ENCODE results near the gene TMEM212. TPM values are rescaled to one million over a fixed set of nuclear protein-coding genes. Genes with fewer than 3 reads are reported as not detected.

The TMEM212 gene
- total RNA-seq, 4 donors from 2014 or later = not detected

- no peaks in the 10 kb centered on the region for H3K9me3 ChIP-seq
- peak overlapping the region in 1 of 4 donors; percentile 57 for H3K27ac ChIP-seq
- H3K36me3 ChIP-seq = no peaks in the 10 kb centered on the region
- H3K4me3 ChIP-seq = no peak overlapping the region
- H3K4me1 ChIP-seq = peaks cover 0 to 7% (median 0%) of the 10 kb centered on the region in 4 donors
- no peaks in the 10 kb centered on the region for H3K27me3 ChIP-seq
- DNase-seq = no peak
- no peak for TF ChIP-seq POLR2A (IDR thresholded peaks at IDR 0.05)
- TF ChIP-seq, protein P1, sequence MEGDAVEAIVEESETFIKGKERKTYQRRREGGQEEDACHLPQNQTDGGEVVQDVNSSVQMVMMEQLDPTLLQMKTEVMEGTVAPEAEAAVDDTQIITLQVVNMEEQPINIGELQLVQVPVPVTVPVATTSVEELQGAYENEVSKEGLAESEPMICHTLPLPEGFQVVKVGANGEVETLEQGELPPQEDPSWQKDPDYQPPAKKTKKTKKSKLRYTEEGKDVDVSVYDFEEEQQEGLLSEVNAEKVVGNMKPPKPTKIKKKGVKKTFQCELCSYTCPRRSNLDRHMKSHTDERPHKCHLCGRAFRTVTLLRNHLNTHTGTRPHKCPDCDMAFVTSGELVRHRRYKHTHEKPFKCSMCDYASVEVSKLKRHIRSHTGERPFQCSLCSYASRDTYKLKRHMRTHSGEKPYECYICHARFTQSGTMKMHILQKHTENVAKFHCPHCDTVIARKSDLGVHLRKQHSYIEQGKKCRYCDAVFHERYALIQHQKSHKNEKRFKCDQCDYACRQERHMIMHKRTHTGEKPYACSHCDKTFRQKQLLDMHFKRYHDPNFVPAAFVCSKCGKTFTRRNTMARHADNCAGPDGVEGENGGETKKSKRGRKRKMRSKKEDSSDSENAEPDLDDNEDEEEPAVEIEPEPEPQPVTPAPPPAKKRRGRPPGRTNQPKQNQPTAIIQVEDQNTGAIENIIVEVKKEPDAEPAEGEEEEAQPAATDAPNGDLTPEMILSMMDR (IDR thresholded peaks at IDR 0.05) = no peak
Measured at GRCh38 chr3:171840811-171841619, 2.1 kb upstream of the TMEM212 start.

DNA sequence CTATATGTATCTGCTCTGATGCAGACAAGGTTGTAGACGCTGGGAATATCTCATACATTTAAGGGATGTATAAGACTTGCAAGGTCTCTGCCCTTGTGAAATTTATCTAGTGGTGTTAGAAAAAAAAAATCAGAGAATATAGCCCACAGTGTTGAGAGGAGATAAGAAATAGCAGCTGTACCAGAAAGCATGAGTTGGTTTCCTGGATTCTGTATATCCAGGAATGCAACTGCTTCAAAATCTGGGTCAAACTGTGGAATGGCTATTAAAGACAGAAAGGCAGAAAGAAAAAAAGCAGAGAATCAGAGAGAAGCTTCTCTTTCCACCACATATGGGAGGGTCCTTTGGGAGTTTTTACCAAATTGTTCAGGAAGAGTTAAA lies 1.5 kb upstream of the TMEM212 start:
- H3K27ac ChIP-seq = peak overlapping the region in 1 of 4 donors; percentile 57
- H3K9me3 ChIP-seq = no peaks in the 10 kb centered on the region
- no peaks in the 10 kb centered on the region for H3K27me3 ChIP-seq
- no peak overlapping the region for H3K4me3 ChIP-seq
- peaks cover 0 to 7% (median 0%) of the 10 kb centered on the region in 4 donors for H3K4me1 ChIP-seq
- H3K36me3 ChIP-seq = no peaks in the 10 kb centered on the region
- DNase-seq = no peak
- TF ChIP-seq, protein P1 (IDR thresholded peaks at IDR 0.05) = no peak
- TF ChIP-seq POLR2A (IDR thresholded peaks at IDR 0.05) = no peak

GRCh38 chr3:171844873-171845272 lies 1.7 kb downstream of the TMEM212 start:
- Histone ChIP-seq H3K4me1 (no peaks in the 10 kb centered on the region), H3K4me3 (no peak overlapping the region), H3K9me3 (no peaks in the 10 kb centered on the region), H3K27ac (no peak overlapping the region), H3K27me3 (no peaks in the 10 kb centered on the region), H3K36me3 (no peaks in the 10 kb centered on the region)
- no peak for DNase-seq
- TF ChIP-seq POLR2A (IDR thresholded peaks at IDR 0.05) = no peak
- TF ChIP-seq, protein P1 (IDR thresholded peaks at IDR 0.05) = no peak

DNA sequence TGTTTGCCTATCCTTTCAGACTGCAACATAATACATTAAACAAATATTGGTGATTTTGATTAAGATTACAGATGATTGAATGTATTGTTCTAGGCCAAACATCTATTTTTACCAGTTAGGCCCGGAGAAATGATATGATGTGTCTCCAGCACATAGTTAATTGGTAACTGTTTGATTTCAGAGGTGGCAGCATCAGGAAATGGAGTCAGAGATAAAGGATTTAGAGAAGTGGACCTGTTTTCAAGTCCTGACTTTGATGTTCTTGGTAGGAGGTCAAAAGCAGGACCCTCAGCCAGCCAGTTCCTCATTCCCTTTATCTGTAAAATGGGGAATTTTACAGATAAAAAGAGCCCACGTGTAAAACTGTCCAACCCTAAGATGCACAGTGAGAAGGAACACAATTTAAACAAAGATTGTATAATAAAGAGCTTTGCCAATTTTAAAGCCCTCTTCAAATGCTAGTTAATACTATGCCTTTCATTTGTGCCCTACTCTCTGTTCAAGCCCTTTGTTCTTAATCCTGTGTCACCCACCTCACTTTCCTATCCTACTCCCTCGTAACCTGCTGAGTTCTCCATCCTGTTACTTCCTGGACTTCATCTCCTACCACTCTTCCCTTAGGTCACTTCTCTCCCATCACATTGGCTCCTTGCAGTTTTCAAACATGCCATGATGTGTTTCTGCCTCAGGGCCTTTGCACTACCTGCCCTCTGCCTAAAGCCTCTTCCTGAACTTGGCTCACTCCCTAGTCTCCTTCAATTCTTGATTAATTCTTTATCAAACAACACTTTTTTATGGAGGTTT lies 2.5 kb downstream of the TMEM212 start:
- Histone ChIP-seq H3K4me1 (no peaks in the 10 kb centered on the region), H3K27ac (no peak overlapping the region), H3K27me3 (no peaks in the 10 kb centered on the region), H3K36me3 (no peaks in the 10 kb centered on the region), H3K4me3 (no peak overlapping the region), H3K9me3 (no peaks in the 10 kb centered on the region)
- TF ChIP-seq POLR2A (IDR thresholded peaks at IDR 0.05) = no peak
- TF ChIP-seq, protein P1 (IDR thresholded peaks at IDR 0.05) = no peak
- no peak for DNase-seq

DNA sequence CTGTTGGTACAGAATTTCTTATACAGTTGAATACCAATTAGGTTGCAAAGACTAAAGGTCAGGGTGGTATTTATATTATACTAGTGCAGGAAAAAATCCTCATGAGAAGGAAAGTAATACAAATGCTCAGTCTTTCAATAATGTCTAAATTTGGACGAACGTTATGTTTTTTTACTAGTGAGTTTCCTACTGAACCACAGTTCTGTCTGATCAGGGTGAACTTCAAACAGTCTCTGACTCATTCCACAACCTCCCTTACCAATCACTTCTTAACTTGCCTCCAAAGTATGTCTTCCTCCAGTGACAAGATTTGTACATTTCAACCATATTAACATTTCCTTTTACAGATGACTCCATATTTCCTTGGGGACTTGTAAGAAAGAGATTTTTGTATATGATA lies 3.4 kb downstream of the TMEM212 start:
- DNase-seq = no peak
- H3K36me3 ChIP-seq = no peaks in the 10 kb centered on the region
- H3K4me1 ChIP-seq = no peaks in the 10 kb centered on the region
- no peak overlapping the region for H3K4me3 ChIP-seq
- no peak overlapping the region for H3K27ac ChIP-seq
- no peaks in the 10 kb centered on the region for H3K27me3 ChIP-seq
- no peaks in the 10 kb centered on the region for H3K9me3 ChIP-seq
- no peak for TF ChIP-seq POLR2A (IDR thresholded peaks at IDR 0.05)
- TF ChIP-seq, protein P1 (IDR thresholded peaks at IDR 0.05) = no peak
